ENCODE results near the gene ZBTB40. TPM values are rescaled to one million over a fixed set of nuclear protein-coding genes. Genes with fewer than 3 reads are reported as not detected.

Gene ZBTB40
- total RNA-seq, 2 donors from 2014 or later: 11.2 to 20.1 TPM

DNA sequence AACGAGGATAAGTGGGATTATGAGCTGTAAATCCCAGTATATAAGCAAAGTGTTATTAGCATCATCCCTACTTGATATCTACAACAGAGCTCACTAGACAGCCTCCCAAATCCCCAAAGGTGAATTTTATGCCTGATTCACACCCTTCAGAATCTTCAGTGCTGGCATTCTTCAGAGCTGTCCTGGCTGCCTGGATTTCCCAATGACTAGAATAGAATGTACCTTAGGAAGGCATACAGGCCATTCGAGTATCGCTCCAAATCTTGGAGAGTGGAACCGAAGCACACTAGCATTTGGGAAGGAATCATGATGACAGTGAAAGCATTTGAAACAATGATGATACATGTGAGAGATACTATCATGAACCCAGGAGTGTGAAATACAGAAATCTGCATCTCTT, 22.3 kb downstream of the ZBTB40 start:
- H3K36me3 ChIP-seq (replicated peaks in 1 of 2; ENCODE audit: insufficient read depth in 1 of 2, low read depth in 2 of 2): no peaks in the 10 kb centered on the region
- H3K9me3 ChIP-seq: no peaks in the 10 kb centered on the region
- peaks cover 64% of the 10 kb centered on the region for H3K4me1 ChIP-seq
- TF ChIP-seq POLR2A (IDR thresholded peaks at IDR 0.05) (no peak), CTCF (IDR thresholded peaks at IDR 0.05) (no peak)
- 97 to 100% methylated on average over 4 of the region's 4 CpGs for WGBS, 2 donors
- no peak for ATAC-seq
- H3K27me3 ChIP-seq: no peaks in the 10 kb centered on the region
- intact Hi-C loops (cut with DNase I): no loop called here
- no peak for DNase-seq
- H3K27ac ChIP-seq: no peak overlapping the region
- no peak overlapping the region for H3K4me3 ChIP-seq

GRCh38 chr1:22476566-22476965, 24.9 kb downstream of the ZBTB40 start:
- H3K9me3 ChIP-seq: no peaks in the 10 kb centered on the region
- no peak for DNase-seq
- H3K27ac ChIP-seq: no peak overlapping the region
- no peak overlapping the region for H3K4me3 ChIP-seq
- TF ChIP-seq POLR2A (IDR thresholded peaks at IDR 0.05): no peak
- TF ChIP-seq CTCF (IDR thresholded peaks at IDR 0.05): no peak
- H3K36me3 ChIP-seq (replicated peaks in 1 of 2; ENCODE audit: insufficient read depth in 1 of 2, low read depth in 2 of 2): no peaks in the 10 kb centered on the region
- H3K4me1 ChIP-seq: peaks cover 38% of the 10 kb centered on the region
- WGBS, 2 donors: 87 to 91% methylated on average over 5 of the region's 5 CpGs
- no peak for ATAC-seq
- intact Hi-C loops (cut with DNase I): no loop called here
- no peaks in the 10 kb centered on the region for H3K27me3 ChIP-seq

DNA sequence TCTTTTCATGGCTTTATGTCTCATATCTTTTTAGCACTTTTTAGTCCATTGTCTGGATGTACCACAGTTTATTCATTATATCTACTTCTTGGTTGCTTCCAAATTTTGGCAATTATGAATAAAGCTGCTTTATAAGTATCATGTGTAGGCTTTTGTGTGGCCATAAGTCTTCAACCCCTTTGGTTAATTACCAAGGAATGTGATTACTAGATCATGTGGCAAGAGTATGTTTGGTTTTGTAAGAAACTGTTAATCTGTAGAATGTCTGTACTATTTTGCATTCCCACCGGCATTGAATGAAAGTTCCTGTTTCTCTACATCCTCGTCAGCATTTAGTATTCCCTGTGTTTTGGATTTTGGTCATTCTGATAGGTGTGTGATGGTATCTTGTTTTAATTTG, 31.5 kb downstream of the ZBTB40 start:
- ATAC-seq (no peak), DNase-seq (no peak)
- no peak for TF ChIP-seq CTCF (IDR thresholded peaks at IDR 0.05)
- no peak for TF ChIP-seq POLR2A (IDR thresholded peaks at IDR 0.05)
- Histone ChIP-seq H3K9me3 (peaks cover 0 to 5% (median 0%) of the 10 kb centered on the region in 3 donors), H3K27me3 (no peaks in the 10 kb centered on the region), H3K36me3 (replicated peaks in 1 of 2; ENCODE audit: insufficient read depth in 1 of 2, low read depth in 2 of 2) (no peaks in the 10 kb centered on the region), H3K4me3 (no peak overlapping the region), H3K4me1 (peaks cover 11% of the 10 kb centered on the region), H3K27ac (no peak overlapping the region)
- intact Hi-C loops (cut with DNase I): no loop called here
- WGBS, 2 donors: 88 to 97% methylated on average over 2 of the region's 2 CpGs

GRCh38 chr1:22484706-22485345, 33.2 kb downstream of the ZBTB40 start:
- Histone ChIP-seq H3K9me3 (peaks cover 0 to 5% (median 0%) of the 10 kb centered on the region in 3 donors), H3K4me1 (peaks cover 11% of the 10 kb centered on the region), H3K4me3 (no peak overlapping the region), H3K27ac (no peak overlapping the region), H3K36me3 (replicated peaks in 1 of 2; ENCODE audit: insufficient read depth in 1 of 2, low read depth in 2 of 2) (no peaks in the 10 kb centered on the region), H3K27me3 (no peaks in the 10 kb centered on the region)
- TF ChIP-seq POLR2A (IDR thresholded peaks at IDR 0.05) (no peak), CTCF (IDR thresholded peaks at IDR 0.05) (no peak)
- intact Hi-C loops (cut with DNase I): no loop called here
- no peak for DNase-seq
- WGBS, 2 donors: 76 to 98% methylated on average over 2 of the region's 2 CpGs
- ATAC-seq: no peak

- 89 to 91% methylated on average over 3 of the region's 3 CpGs for WGBS, 2 donors
These were observed 33.8 kb downstream of the ZBTB40 start for GRCh38 chr1:22485431-22485830.

More at GRCh38 chr1:22485431-22485830, 33.8 kb downstream of the ZBTB40 start:
- Histone ChIP-seq H3K9me3 (peaks cover 0 to 5% (median 0%) of the 10 kb centered on the region in 3 donors), H3K4me3 (no peak overlapping the region), H3K27ac (no peak overlapping the region), H3K4me1 (peaks cover 11% of the 10 kb centered on the region), H3K36me3 (replicated peaks in 1 of 2; ENCODE audit: insufficient read depth in 1 of 2, low read depth in 2 of 2) (no peaks in the 10 kb centered on the region), H3K27me3 (no peaks in the 10 kb centered on the region)
- DNase-seq (no peak), ATAC-seq (no peak)
- TF ChIP-seq POLR2A (IDR thresholded peaks at IDR 0.05) (no peak), CTCF (IDR thresholded peaks at IDR 0.05) (no peak)
- intact Hi-C loops (cut with DNase I): no loop called here
